ENCODE results near the gene ZC3H8.

ZC3H8 gene

DNA sequence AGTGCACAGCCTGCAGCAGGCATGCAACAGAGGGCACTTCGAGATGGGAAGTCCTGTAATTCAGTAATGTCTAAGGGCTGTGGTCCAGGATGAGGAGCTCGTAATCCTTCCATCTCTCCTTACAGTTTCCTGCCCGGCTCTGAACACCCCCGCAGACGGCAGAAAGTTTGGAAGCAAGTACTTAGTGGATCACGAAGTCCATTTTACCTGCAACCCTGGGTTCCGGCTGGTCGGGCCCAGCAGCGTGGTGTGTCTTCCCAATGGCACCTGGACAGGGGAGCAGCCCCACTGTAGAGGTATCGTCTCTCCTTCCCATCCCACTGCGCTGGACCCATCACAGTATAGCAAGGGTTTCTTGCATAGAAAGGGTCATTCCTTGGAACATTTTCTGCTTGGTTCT is 90.0 kb downstream of the ZC3H8 start:
- no peak for DNase-seq (ENCODE audit: low read depth in 2 of 2)

DNA sequence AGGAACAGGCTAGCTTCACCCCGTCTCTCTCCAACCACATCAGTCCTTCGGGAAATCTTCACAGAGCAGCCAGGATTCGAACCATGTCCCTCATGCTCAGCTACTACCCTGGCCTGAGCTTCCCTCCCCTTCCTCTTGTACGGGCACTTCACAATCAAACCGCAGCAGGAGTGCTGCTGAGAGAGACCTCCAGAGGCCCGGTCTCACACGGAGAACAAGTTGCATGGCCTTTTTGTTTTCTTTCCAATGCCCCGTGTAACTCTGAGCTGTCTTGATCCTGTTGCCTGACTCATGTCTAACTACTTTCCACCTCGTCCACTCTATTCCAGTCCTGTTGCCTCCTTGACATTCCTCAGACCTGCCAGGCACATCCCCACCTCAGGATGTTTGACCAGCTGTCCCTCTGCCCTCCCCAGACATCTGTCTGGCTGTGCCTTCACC is 91.3 kb downstream of the ZC3H8 start:
- DNase-seq (ENCODE audit: low read depth in 2 of 2) = no peak

DNA sequence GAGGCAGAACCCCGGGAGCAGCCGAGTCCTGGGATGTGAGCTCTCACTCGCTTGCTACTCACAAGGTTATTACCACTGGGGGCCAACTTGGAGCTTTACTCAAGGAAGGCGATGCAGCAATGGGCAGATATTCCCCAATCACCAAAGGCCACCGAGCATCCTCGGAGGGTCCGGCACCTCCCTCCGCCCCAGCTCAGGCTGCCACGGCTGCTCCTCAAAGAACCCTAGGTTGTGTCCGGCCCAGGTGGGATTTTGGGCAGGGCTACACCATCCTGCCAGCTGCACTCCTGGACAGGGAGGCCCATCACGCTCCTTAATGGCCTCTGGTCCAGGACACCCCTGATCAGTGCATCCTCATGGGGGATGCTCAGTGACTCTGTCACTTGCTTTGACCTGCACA is 91.9 kb downstream of the ZC3H8 start:
- no peak for DNase-seq (ENCODE audit: low read depth in 2 of 2)

DNA sequence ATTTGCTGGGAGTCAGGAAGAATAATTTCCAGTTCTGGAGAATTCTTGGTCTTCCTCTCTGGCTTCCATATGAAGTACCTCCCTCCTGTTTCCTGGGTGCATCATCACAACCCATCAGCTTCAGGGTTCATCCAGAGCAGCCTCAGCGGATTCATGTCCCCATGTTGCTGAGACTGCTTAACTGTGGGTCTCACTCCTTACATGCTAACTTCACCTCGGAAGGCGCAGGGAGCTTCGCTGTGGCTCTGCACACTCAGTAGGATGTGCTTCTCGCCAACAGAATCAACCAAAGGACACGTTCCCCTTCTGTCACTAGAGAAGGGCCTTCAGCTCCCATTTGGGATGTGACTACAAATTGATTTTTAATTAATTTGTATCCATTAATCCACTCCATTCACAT is 92.5 kb downstream of the ZC3H8 start:
- no peak for DNase-seq (ENCODE audit: low read depth in 2 of 2)
